HUES64 (cell line): Measurements from ENCODE around the gene PRPF19.

Experiments
- H3K27ac ChIP-seq: 2 replicates; pipeline ENCODE4 v1.7.0; 2013; ENCODE audit warnings: low read depth, low read length, inconsistent platforms
- H3K27me3 ChIP-seq: 2 replicates; pipeline ENCODE4 v1.6.1; 2013; ENCODE audit warnings: mild to moderate bottlenecking, low read length; ENCODE audit not compliant: insufficient read depth
- H3K36me3 ChIP-seq: 2 replicates; pipeline ENCODE4 v1.6.1; 2013; ENCODE audit warnings: mild to moderate bottlenecking, low read length; ENCODE audit not compliant: insufficient read depth
- H3K4me1 ChIP-seq: 2 replicates; pipeline ENCODE4 v1.6.1; 2013; ENCODE audit warnings: mild to moderate bottlenecking, low read length, moderate library complexity; ENCODE audit not compliant: insufficient read depth
- H3K4me3 ChIP-seq: 2 replicates; pipeline ENCODE4 v1.5.1; 2013; ENCODE audit warnings: mild to moderate bottlenecking, low read length, moderate library complexity
- H3K9ac ChIP-seq: 2 replicates; pipeline ENCODE4 v1.6.1; 2013; ENCODE audit warnings: mild to moderate bottlenecking, low read depth, low read length
- H3K9me3 ChIP-seq: 2 replicates; pipeline ENCODE4 v1.6.1; 2013; ENCODE audit warnings: low read depth, low read length; ENCODE audit not compliant: insufficient read depth
- WGBS: fragments of 150-250, 120-280 bp; methylation state at CpG from one replicate; pipeline ENCODE4 v1.1.7; 2013; ENCODE audit warnings: missing lambda C conversion rate; 5-methylcytosine and 5-hydroxymethylcytosine counted together

PRPF19 gene

GRCh38 chr11:60852982-60853950 lies 53.1 kb downstream of the PRPF19 start:
- H3K4me1 ChIP-seq = 0 out of 2 replicates have a peak, but pooled peaks cover 9% of the 10 kb centered on the region
- peaks cover 33% of the 10 kb centered on the region for H3K27me3 ChIP-seq
- H3K9ac ChIP-seq = no peak overlapping the region
- H3K4me3 ChIP-seq = no peak overlapping the region
- 95% methylated on average over 68 of the region's 68 CpGs for WGBS
- peaks cover 34% of the 10 kb centered on the region for H3K36me3 ChIP-seq
- no peak overlapping the region for H3K27ac ChIP-seq
- H3K9me3 ChIP-seq = no peaks in the 10 kb centered on the region

DNA sequence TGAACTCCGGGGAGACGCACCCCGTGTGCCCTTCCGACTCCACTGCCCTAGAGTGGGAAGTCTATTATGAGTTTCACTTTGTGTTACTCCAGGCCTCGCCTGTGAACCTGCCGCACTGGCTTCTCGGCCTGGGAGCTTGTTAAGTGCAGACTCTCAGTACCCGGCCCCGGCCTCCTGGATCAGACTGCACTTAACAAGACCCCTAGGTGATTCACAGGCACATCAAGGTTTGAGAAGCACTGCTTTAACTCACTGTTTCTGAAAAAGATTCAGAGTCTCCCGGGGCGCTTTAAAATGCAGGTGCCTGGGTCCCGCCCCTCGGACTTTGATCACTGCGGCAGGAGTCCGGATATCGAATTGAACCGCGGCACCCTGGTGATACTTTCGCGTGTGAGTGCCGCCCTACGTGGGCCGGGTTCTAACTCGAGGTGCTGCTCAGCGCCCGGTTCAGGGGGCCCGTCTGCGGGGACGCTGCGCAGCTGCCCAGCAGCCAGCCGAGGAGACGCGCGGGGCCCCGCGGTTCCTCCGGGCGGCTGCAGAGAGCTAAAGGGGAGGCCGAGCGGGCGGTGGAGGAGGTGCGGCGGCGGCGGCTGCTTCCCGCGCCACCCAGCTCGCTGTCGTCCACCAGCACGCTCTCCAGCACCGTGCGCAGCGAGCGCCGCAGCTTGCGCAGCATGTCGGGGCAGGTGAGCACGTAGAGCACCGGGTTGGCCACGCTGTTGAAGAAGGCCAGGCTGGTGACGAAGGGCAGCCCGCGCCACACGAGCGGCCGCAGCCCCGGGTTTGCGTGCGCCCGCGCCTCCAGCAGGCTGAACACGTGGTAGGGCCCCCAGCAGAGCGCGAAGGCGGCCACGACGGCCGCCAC lies 54.0 kb downstream of the PRPF19 start:
- Histone ChIP-seq H3K4me1 (0 out of 2 replicates have a peak, but pooled peaks cover 9% of the 10 kb centered on the region), H3K36me3 (peaks cover 43% of the 10 kb centered on the region), H3K27ac (no peak overlapping the region), H3K4me3 (peak overlapping the region; percentile 38), H3K27me3 (peaks cover 33% of the 10 kb centered on the region), H3K9ac (peak overlapping the region; percentile 47; the same call in 1 of the 2 replicates), H3K9me3 (no peaks in the 10 kb centered on the region)
- WGBS = 67% methylated on average over 78 of the region's 78 CpGs

DNA sequence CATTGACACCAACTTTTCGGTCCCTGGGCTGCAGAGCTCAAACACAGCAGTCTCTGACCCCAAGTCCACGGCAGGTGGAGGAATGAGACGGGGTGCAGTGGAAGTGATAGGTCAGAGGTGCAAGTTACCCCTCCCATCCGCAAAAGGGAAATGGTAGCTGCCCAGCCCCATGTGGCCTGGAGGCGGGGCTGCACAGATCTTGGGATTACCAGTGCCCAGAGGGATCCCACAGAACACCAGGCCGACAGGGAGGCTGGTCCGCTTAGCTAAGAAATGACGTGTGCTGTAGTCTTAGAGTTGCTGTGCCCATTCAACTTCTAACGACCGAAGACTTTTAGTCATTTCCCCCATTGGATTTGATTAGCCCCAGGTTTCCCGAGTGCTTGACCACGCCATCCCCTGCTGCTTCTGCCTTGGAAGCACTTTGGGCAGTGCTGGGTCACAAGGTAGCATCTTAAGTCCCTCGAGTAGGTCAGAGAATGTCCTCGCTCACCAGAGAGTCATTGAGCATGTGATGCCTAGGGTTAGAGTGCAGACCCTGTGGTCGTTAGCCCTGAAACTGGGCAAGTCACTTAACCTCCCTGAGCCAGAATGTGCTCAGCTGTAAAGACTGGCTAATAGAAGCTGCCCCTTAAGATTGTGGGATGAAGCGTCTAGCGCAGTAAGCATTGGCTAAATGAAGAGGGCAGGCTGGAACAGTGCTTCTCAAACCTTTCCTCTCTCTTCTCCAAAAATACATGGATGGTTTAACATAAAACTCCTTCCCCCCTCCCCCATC lies 54.9 kb downstream of the PRPF19 start:
- H3K9me3 ChIP-seq = no peaks in the 10 kb centered on the region
- H3K27me3 ChIP-seq = peaks cover 33% of the 10 kb centered on the region
- no peak overlapping the region for H3K9ac ChIP-seq
- 85% methylated on average over 17 of the region's 17 CpGs for WGBS
- H3K27ac ChIP-seq = no peak overlapping the region
- H3K4me3 ChIP-seq = no peak overlapping the region; the same call in 1 of the 2 replicates
- peaks cover 47% of the 10 kb centered on the region for H3K36me3 ChIP-seq
- 0 out of 2 replicates have a peak, but pooled peaks cover 9% of the 10 kb centered on the region for H3K4me1 ChIP-seq

- H3K9ac ChIP-seq = no peak overlapping the region
- H3K4me1 ChIP-seq = 0 out of 2 replicates have a peak, but pooled peaks cover 9% of the 10 kb centered on the region
- peaks cover 53% of the 10 kb centered on the region for H3K36me3 ChIP-seq
- H3K9me3 ChIP-seq = no peaks in the 10 kb centered on the region
- WGBS = 95% methylated on average over 29 of the region's 29 CpGs
- H3K27ac ChIP-seq = no peak overlapping the region
- H3K4me3 ChIP-seq = no peak overlapping the region
- peaks cover 28% of the 10 kb centered on the region for H3K27me3 ChIP-seq
Observed at GRCh38 chr11:60849641-60850520, 56.5 kb downstream of the PRPF19 start.

DNA sequence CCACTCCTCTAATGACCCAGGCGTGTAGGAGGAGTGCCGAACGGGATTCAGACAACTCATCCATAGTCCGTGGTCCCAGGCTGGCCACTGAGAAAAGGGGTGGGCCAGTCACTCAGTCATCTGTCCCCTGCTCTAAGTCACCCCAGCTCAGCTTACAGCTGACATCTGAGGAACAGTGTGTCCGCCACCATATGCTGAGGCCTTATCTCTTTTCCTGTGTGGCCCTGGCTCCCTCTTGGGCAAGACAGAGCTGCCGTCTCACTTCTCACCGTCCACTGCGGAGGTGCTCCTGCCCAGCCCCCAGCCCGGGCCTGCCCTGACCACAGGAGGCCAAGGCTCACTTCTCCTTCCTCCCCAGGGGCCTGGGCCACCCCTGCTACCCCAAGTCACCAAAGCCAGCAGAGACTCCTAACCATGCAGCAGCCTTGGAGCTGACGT lies 57.7 kb downstream of the PRPF19 start:
- no peak overlapping the region for H3K27ac ChIP-seq
- peaks cover 21% of the 10 kb centered on the region for H3K27me3 ChIP-seq
- no peak overlapping the region for H3K9ac ChIP-seq
- H3K4me3 ChIP-seq = no peak overlapping the region
- WGBS = 92% methylated on average over 10 of the region's 10 CpGs
- peaks cover 59% of the 10 kb centered on the region for H3K36me3 ChIP-seq
- peaks cover 12% of the 10 kb centered on the region; the same call in 1 of the 2 replicates for H3K4me1 ChIP-seq
- no peaks in the 10 kb centered on the region for H3K9me3 ChIP-seq

GRCh38 chr11:60847896-60848295 lies 58.5 kb downstream of the PRPF19 start:
- H3K27ac ChIP-seq = no peak overlapping the region
- peaks cover 59% of the 10 kb centered on the region for H3K36me3 ChIP-seq
- peaks cover 13% of the 10 kb centered on the region for H3K27me3 ChIP-seq
- H3K9me3 ChIP-seq = no peaks in the 10 kb centered on the region
- H3K4me3 ChIP-seq = no peak overlapping the region
- H3K9ac ChIP-seq = no peak overlapping the region
- WGBS = 93% methylated on average over 12 of the region's 12 CpGs
- H3K4me1 ChIP-seq = peaks cover 18% of the 10 kb centered on the region; the same call in 1 of the 2 replicates

DNA sequence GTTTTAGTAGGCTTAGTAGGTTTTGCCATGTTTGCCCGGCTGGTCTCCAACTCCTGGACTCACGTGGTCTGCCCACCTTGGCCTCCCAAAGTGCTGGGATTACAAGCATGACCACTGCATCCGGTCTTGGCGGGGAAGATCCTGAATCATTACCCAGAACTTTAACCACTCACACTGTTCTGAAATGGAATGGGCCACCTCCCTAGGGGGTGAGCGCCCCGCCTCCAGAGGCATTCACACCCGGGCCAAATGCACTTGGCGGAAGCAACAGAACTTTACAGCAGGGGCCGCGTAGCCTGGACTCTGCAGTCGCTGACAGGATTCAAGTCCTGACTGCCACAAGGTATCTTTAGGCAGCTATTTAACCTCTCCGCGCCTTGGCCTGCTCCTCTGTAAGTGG lies 59.1 kb downstream of the PRPF19 start:
- no peaks in the 10 kb centered on the region for H3K9me3 ChIP-seq
- WGBS = 82% methylated on average over 13 of the region's 13 CpGs
- H3K27me3 ChIP-seq = peaks cover 6% of the 10 kb centered on the region
- no peak overlapping the region for H3K27ac ChIP-seq
- peaks cover 18% of the 10 kb centered on the region; the same call in 1 of the 2 replicates for H3K4me1 ChIP-seq
- H3K4me3 ChIP-seq = no peak overlapping the region
- peaks cover 59% of the 10 kb centered on the region for H3K36me3 ChIP-seq
- H3K9ac ChIP-seq = no peak overlapping the region

- Histone ChIP-seq H3K4me3 (no peak overlapping the region), H3K9me3 (no peaks in the 10 kb centered on the region), H3K27me3 (no peaks in the 10 kb centered on the region), H3K36me3 (peaks cover 46% of the 10 kb centered on the region), H3K9ac (no peak overlapping the region), H3K27ac (no peak overlapping the region), H3K4me1 (peaks cover 16% of the 10 kb centered on the region; the same call in 1 of the 2 replicates)
- 91% methylated on average over 8 of the region's 8 CpGs for WGBS
Observed at GRCh38 chr11:60845338-60845737, 61.0 kb downstream of the PRPF19 start.

GRCh38 chr11:60844870-60845221 lies 61.5 kb downstream of the PRPF19 start:
- H3K4me1 ChIP-seq = peaks cover 16% of the 10 kb centered on the region; the same call in 1 of the 2 replicates
- H3K36me3 ChIP-seq = peaks cover 41% of the 10 kb centered on the region
- no peak overlapping the region for H3K27ac ChIP-seq
- no peak overlapping the region for H3K4me3 ChIP-seq
- no peaks in the 10 kb centered on the region for H3K9me3 ChIP-seq
- no peak overlapping the region for H3K9ac ChIP-seq
- no peaks in the 10 kb centered on the region for H3K27me3 ChIP-seq
- 83% methylated on average over 4 of the region's 4 CpGs for WGBS
